Measurements from ENCODE around the gene GALK2. TPM values are rescaled to one million over a fixed set of nuclear protein-coding genes. Genes with fewer than 3 reads are reported as not detected.

Gene GALK2
- total RNA-seq, 1 experiment from 2014 or later = 22.9 TPM

DNA sequence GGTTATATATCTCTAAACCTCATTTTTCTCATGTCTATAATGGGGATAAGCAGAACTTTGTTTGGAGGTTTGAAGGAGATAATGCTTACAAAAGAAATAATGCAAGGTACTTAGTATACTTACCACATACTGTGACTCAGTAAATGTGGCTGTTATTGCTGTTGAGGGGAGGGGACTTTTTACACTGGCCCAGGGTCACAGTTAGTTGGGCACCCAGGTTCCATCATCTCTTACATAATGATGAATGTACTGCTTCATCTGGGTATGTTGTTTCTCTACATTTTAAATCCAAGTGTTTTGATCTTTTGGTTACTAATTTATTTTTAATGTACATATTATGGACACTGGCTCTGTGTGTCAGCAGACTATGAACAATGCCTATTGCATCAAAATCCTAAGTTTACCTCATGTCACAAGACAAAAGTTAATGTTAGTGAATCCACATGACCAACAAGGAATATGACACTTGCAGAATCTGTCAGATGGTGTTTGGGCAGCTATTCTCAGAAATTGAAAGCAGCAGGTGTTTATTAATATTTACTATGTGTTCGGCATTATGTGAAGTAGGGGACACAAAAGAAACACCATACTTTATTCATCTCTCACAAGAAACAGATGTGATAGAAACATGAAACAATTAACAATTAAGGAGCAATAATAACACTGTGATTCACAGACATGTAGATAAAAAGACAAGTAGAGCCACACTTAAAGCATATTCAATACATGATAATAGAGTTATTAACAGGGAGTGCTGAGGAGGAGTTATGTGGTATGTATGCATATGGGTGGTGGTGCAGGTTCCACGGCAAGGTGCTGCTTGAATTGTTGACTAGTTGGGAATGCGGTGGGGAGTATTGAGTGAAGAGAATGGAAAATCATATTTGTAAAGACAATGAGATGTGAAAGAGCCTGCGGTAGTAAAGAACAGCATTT is 109.7 kb downstream of the GALK2 start:
- intact Hi-C loops (cut with micrococcal nuclease; ENCODE audit: unreplicated experiment) = no loop called here
- CTCF ChIA-PET = no interaction called here
- POLR2A ChIA-PET (ENCODE audit: low non-redundant PET) = no interaction called here
- Histone ChIP-seq H3K9me3 (ENCODE audit: low read depth, low read length, poor library complexity, severe bottlenecking) (no peaks in the 10 kb centered on the region), H3K36me3 (ENCODE audit: insufficient read depth, low read length, poor library complexity, severe bottlenecking) (no peaks in the 10 kb centered on the region), H3K4me1 (ENCODE audit: insufficient read depth, low read length, poor library complexity, severe bottlenecking) (no peaks in the 10 kb centered on the region), H3K27me3 (replicated peaks; ENCODE audit: insufficient read depth, low read depth, low read length, poor library complexity) (no peaks in the 10 kb centered on the region), H3K4me3 (ENCODE audit: low read depth, low read length, poor library complexity, severe bottlenecking) (no peak overlapping the region), H3K27ac (ENCODE audit: low read depth, low read length, poor library complexity, severe bottlenecking) (no peak overlapping the region)
- no TSS peak for BruUV-seq (replicated peaks)
- no peak for DNase-seq (ENCODE audit: low spot score)
- TF ChIP-seq EZH2 (IDR thresholded peaks at IDR 0.05; ENCODE audit: borderline replicate concordance, low read depth, low read length, poor library complexity, severe bottlenecking) = no peak
- TF ChIP-seq, protein P1, sequence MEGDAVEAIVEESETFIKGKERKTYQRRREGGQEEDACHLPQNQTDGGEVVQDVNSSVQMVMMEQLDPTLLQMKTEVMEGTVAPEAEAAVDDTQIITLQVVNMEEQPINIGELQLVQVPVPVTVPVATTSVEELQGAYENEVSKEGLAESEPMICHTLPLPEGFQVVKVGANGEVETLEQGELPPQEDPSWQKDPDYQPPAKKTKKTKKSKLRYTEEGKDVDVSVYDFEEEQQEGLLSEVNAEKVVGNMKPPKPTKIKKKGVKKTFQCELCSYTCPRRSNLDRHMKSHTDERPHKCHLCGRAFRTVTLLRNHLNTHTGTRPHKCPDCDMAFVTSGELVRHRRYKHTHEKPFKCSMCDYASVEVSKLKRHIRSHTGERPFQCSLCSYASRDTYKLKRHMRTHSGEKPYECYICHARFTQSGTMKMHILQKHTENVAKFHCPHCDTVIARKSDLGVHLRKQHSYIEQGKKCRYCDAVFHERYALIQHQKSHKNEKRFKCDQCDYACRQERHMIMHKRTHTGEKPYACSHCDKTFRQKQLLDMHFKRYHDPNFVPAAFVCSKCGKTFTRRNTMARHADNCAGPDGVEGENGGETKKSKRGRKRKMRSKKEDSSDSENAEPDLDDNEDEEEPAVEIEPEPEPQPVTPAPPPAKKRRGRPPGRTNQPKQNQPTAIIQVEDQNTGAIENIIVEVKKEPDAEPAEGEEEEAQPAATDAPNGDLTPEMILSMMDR (conservative IDR thresholded peaks at IDR 0.05; ENCODE audit: low read depth, low read length) = no peak

DNA sequence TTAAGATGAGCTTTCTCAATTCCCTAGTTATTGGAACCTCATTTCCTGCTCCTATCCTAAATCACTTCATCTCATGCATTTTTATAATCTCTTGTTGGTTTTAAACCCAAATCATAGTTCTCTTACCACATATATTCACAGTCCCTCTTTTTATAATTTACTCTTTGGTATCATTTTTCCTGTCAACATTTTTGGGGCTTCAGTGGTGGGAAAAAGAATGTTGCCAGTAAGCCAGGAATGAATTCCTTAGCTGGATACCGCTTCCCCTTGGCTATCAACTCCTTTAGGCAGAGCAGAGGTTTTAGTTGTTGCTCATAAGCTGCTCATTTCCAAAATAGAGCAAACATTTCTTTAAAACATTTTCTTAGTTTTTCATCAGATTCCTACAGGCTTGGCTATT is 112.3 kb downstream of the GALK2 start:
- Histone ChIP-seq H3K4me1 (ENCODE audit: insufficient read depth, low read length, poor library complexity, severe bottlenecking) (no peaks in the 10 kb centered on the region), H3K4me3 (ENCODE audit: low read depth, low read length, poor library complexity, severe bottlenecking) (no peak overlapping the region), H3K36me3 (ENCODE audit: insufficient read depth, low read length, poor library complexity, severe bottlenecking) (no peaks in the 10 kb centered on the region), H3K27ac (ENCODE audit: low read depth, low read length, poor library complexity, severe bottlenecking) (no peak overlapping the region), H3K27me3 (replicated peaks; ENCODE audit: insufficient read depth, low read depth, low read length, poor library complexity) (no peaks in the 10 kb centered on the region), H3K9me3 (ENCODE audit: low read depth, low read length, poor library complexity, severe bottlenecking) (no peaks in the 10 kb centered on the region)
- no peak for TF ChIP-seq EZH2 (IDR thresholded peaks at IDR 0.05; ENCODE audit: borderline replicate concordance, low read depth, low read length, poor library complexity, severe bottlenecking)
- TF ChIP-seq, protein P1 (conservative IDR thresholded peaks at IDR 0.05; ENCODE audit: low read depth, low read length) = no peak
- intact Hi-C loops (cut with micrococcal nuclease; ENCODE audit: unreplicated experiment) = no loop called here
- ChIA-PET POLR2A (ENCODE audit: low non-redundant PET) (no interaction called here), CTCF (no interaction called here)
- no peak for DNase-seq (ENCODE audit: low spot score)
- no TSS peak for BruUV-seq (replicated peaks)

DNA sequence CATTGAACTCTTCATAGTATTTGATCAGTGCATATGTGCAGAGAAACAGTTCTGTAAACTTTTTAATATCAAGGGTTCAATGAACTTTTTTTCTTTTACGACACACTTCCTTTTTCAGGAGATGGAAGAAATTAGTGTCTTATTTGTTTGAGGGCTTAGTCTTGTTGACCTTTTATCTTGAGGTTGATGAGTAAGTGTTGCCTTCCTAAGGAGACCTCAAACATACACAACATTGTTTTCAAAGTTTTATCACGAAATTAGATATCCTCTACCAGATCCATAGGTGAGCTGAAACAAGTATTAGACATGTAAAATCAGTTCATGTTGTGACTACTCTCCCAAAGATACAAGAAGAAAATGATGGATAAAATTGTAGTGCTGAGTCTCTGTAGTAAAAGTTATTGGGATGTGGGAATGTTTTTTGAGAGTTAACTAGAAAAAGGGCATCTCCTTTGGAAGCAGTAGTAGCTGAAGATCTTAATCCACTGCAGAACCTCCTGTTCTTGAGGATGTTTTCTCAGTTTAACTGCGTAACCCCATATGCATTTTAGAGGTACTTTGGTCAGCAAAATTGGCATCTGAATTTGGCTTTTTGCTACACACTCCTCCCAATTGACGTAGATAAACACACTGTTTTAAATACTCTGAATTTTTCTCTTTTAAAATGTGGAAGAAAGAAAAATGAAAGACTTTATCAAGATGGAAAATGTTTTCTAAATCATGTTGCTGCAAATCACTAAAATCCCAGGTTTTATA is 116.8 kb downstream of the GALK2 start:
- CTCF ChIA-PET = no interaction called here
- H3K4me1 ChIP-seq (ENCODE audit: insufficient read depth, low read length, poor library complexity, severe bottlenecking) = peaks cover 11% of the 10 kb centered on the region
- intact Hi-C loops (cut with micrococcal nuclease; ENCODE audit: unreplicated experiment) = no loop called here
- TF ChIP-seq, protein P1 (conservative IDR thresholded peaks at IDR 0.05; ENCODE audit: low read depth, low read length) = no peak
- no peak for TF ChIP-seq EZH2 (IDR thresholded peaks at IDR 0.05; ENCODE audit: borderline replicate concordance, low read depth, low read length, poor library complexity, severe bottlenecking)
- BruUV-seq (replicated peaks) = no TSS peak
- H3K36me3 ChIP-seq (ENCODE audit: insufficient read depth, low read length, poor library complexity, severe bottlenecking) = no peaks in the 10 kb centered on the region
- H3K27ac ChIP-seq (ENCODE audit: low read depth, low read length, poor library complexity, severe bottlenecking) = no peak overlapping the region
- no peak overlapping the region for H3K4me3 ChIP-seq (ENCODE audit: low read depth, low read length, poor library complexity, severe bottlenecking)
- POLR2A ChIA-PET (ENCODE audit: low non-redundant PET) = no interaction called here
- no peak for DNase-seq (ENCODE audit: low spot score)
- H3K27me3 ChIP-seq (replicated peaks; ENCODE audit: insufficient read depth, low read depth, low read length, poor library complexity) = no peaks in the 10 kb centered on the region
- H3K9me3 ChIP-seq (ENCODE audit: low read depth, low read length, poor library complexity, severe bottlenecking) = no peaks in the 10 kb centered on the region
